ENCODE measurements around the gene BMP6.
"Not testable (repeated sequence)": the region's sequence is repeated elsewhere in the genome, so short reads cannot be mapped to it uniquely, and the experiment has no call there.

BMP6 gene

DNA sequence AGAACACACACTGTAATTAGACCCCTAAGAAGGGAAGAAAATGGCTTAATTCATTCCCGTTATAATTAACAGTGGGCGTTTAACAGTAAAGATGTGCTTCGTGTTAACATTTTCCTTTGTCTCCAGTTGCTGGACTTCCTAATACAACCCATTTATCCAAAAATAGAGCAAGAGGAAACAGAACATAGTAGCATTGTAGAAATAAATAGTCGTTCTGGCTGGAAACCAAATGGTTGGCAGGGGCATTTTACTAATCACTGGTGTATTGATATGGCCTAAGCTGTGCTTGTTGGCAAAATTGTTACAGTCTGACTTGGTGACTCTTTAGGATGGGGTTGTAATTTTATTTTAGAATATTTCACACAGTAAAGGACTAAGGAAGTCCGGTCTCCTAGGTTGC, 89.8 kb downstream of the BMP6 start:
- no peak for TF ChIP-seq ZFX (IDR thresholded peaks at IDR 0.05)
- TF ChIP-seq, protein P1, sequence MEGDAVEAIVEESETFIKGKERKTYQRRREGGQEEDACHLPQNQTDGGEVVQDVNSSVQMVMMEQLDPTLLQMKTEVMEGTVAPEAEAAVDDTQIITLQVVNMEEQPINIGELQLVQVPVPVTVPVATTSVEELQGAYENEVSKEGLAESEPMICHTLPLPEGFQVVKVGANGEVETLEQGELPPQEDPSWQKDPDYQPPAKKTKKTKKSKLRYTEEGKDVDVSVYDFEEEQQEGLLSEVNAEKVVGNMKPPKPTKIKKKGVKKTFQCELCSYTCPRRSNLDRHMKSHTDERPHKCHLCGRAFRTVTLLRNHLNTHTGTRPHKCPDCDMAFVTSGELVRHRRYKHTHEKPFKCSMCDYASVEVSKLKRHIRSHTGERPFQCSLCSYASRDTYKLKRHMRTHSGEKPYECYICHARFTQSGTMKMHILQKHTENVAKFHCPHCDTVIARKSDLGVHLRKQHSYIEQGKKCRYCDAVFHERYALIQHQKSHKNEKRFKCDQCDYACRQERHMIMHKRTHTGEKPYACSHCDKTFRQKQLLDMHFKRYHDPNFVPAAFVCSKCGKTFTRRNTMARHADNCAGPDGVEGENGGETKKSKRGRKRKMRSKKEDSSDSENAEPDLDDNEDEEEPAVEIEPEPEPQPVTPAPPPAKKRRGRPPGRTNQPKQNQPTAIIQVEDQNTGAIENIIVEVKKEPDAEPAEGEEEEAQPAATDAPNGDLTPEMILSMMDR (conservative IDR thresholded peaks at IDR 0.05) = no peak
- no peak overlapping the region for H3K27ac ChIP-seq

DNA sequence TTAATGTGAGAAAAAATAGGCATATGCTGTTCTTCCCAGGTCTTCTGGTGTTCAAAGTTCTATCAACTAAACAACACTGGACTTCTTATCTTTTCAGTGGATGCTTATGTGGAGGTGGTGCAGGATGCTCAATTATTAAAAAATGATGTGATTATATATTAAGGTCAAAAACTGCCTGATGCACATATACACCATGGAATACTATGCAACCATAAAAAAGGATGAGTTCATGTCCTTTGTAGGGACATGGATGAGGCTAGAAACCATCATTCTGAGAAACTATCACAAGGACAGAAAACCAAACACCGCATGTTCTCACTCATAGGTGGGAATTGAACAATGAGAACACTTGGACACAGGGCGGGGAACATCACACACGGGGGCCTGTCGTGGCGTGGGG, 91.3 kb downstream of the BMP6 start:
- H3K27ac ChIP-seq = not testable (repeated sequence)

DNA sequence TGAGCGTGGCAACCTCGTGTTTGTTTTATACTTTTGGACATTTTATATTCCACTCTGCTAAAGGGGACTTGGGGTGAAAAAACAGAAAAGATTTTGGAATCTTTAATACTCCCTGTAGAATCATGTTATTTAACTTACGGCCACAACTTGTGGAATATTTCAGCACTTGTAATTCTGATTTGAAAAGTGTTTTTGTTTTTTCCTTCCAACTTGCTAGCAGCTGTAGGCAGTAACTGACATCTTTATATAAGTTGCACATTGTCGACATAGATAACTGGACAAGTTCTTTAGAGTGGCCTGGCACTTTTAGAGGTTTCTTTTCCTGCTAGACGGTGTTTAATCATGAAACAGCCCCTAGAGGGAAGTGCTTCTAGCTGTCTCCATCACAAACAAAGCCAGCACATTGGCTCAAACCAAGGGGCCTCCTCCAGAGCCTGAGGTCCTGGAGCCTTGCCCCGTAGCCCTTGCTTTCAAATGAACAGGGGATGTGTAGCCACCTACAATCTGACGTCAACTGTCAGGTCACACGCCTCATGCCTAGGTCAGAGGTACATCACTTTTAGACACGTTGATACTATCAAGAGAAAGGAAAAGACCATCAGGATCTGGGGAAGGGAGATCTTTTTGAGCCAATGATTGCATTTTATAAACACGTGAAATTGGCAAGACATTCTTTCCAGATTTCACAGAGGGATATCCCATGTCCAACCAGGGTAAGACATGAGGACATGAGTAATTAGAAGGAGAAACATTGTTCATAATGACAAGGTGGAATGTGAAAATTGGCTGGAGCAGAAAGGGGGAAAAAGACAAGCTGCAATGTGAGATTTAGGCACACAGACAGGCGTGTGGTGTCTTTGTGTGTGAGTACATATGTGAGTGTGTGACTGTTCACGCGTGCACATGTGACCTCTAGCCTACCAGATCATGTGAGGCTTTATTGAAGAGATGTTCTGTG, 92.6 kb downstream of the BMP6 start:
- no peak overlapping the region for H3K27ac ChIP-seq
- TF ChIP-seq, protein P1 (conservative IDR thresholded peaks at IDR 0.05) = no peak
- no peak for TF ChIP-seq ZFX (IDR thresholded peaks at IDR 0.05)

DNA sequence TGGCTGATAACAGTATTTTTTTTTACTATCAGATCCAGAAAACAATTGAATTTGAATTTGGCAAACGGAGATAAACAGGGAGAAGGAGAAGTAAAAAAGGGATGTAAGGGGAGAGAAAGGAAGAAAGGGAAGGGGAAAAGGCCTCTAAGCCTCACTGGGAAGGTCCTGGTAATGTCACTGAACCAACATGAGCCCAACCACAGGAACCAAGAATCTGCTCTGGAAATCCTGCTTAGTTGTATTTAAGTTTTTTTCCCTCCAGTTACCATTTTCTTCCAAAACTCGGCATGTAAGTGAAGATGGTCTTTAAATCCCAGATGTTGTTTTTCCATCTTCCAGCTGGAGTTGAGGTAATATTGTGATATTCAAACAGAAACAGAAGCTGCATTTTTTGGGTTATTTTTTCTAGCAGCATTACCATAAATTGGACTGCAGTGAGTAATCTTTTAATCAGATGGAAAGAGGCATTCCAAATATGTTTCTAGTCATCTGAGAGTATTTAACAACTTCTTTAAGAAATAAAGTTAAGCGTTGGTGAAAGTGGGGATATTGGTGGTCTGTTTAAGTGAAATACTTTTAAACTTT, 93.6 kb downstream of the BMP6 start:
- no peak for TF ChIP-seq ZFX (IDR thresholded peaks at IDR 0.05)
- TF ChIP-seq, protein P1 (conservative IDR thresholded peaks at IDR 0.05) = no peak
- no peak overlapping the region for H3K27ac ChIP-seq

DNA sequence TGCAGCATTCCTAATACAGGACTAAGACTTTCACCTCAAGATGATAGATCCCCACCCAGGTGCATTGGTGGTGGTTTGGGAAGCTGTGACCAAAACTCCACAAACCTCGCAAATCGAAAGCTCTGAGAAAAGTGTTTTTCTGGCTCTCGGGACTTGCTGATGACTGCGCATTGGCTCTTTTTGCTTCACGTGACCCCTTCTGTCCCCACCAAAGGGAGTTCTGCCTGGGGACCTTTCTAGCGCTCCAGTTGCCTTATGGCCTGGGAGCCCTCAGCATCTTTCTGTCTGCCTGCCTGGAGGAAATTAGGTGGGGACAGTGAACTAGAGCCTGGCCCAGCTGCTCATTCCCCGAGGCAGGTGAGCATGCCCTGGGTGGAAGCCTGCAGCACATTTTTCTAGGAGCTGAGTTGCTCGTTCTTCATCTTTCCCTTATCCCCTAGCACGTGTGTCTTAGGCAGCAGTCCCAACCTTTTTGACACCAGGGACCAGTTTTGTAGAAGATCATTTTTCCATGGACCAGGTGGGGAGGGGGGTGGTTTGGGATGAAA, 94.5 kb downstream of the BMP6 start:
- no peak overlapping the region for H3K27ac ChIP-seq
- TF ChIP-seq, protein P1 (conservative IDR thresholded peaks at IDR 0.05) = no peak
- no peak for TF ChIP-seq ZFX (IDR thresholded peaks at IDR 0.05)

DNA sequence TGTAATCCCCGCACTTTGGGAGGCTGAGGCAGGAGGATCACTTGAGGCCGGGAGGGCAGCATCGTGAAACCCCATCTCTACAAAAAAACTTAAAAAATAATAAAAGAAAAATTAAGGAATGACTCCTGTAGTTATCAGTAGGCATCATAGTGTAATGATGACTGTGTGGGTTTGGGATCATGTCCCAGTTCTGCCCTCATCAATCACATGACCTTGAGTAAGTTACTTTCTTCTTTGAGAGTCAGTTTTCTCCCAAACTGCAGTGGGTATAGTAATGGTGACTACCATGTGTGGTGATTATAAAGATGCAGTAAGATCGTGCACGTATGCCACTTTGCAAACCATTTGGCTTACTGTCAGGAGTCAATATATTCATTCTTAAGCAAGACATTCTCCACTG, 95.5 kb downstream of the BMP6 start:
- H3K27ac ChIP-seq = no peak overlapping the region
- TF ChIP-seq, protein P1 (conservative IDR thresholded peaks at IDR 0.05) = no peak
- TF ChIP-seq ZFX (IDR thresholded peaks at IDR 0.05) = no peak

DNA sequence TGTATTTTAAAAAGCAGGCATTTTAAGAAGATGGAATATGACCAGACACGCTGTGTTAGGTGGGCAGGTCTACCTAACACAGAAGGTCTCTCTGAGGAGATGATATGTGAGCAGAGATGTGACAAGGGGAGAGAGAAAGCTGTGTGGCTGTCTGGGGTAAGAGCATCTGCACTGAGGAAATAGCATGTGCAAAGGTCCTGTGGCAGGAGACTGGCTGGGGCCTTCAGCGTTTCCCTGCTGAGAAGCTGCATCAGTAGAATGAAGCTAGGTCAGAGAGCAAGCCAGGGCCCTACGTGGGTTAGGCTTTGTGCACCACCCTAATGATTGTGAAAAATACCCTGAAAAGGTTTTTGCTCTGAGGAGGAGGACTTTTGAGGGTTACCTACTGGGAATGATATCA, 97.7 kb downstream of the BMP6 start:
- TF ChIP-seq, protein P1 (conservative IDR thresholded peaks at IDR 0.05) = no peak
- TF ChIP-seq ZFX (IDR thresholded peaks at IDR 0.05) = no peak

More for the DNA sequence above, 97.7 kb downstream of the BMP6 start:
- H3K27ac ChIP-seq = no peak overlapping the region

Data from C4-2B (cell line).